Stomach smooth muscle (tissue), 2 donors: ENCODE data around the gene CCDC172.

Experiments used
- H3K27ac ChIP-seq: one replicate; pipeline ENCODE4 v1.7.0; 2013; ENCODE audit warnings: mild to moderate bottlenecking, low read length, inconsistent platforms
- H3K27me3 ChIP-seq, 2 donors: one replicate each; pipeline ENCODE4 v1.7.0; 2013; ENCODE audit warnings: low read length in 2 of 2; ENCODE audit not compliant: insufficient read depth in 2 of 2, control insufficient read depth in 1 of 2
- H3K36me3 ChIP-seq, 2 donors: one replicate each; pipeline ENCODE4 v1.7.0; 2013; ENCODE audit warnings: low read length in 2 of 2; ENCODE audit not compliant: control insufficient read depth in 2 of 2, insufficient read depth in 2 of 2
- H3K4me1 ChIP-seq: one replicate; pipeline ENCODE4 v1.7.0; 2013; ENCODE audit warnings: low read length; ENCODE audit not compliant: control insufficient read depth, insufficient read depth
- H3K4me3 ChIP-seq, 2 donors: one replicate each; pipeline ENCODE4 v1.7.0; 2013; ENCODE audit warnings: low read length in 2 of 2
- H3K9ac ChIP-seq, 2 donors: one replicate each; pipeline ENCODE4 v1.7.0; 2013; ENCODE audit warnings: low read length in 2 of 2, mild to moderate bottlenecking in 1 of 2
- H3K9me3 ChIP-seq, 2 donors: one replicate each; pipeline ENCODE4 v1.7.0; 2013; ENCODE audit warnings: low read length in 2 of 2; ENCODE audit not compliant: control insufficient read depth in 2 of 2
- donor health status: healthy.
- donor health status: Pancreatic carcinoma.

The CCDC172 gene

GRCh38 chr10:116395223-116395985 is 71.2 kb downstream of the CCDC172 start:
- no peak overlapping the region for H3K4me3 ChIP-seq
- H3K9ac ChIP-seq: no peak overlapping the region
- H3K9me3 ChIP-seq: no peaks in the 10 kb centered on the region
- H3K27me3 ChIP-seq: no peaks in the 10 kb centered on the region
- H3K4me1 ChIP-seq: no peaks in the 10 kb centered on the region
- no peaks in the 10 kb centered on the region for H3K36me3 ChIP-seq
- no peak overlapping the region for H3K27ac ChIP-seq

- Histone ChIP-seq H3K4me1 (no peaks in the 10 kb centered on the region), H3K27ac (no peak overlapping the region), H3K9ac (no peak overlapping the region), H3K27me3 (no peaks in the 10 kb centered on the region), H3K36me3 (no peaks in the 10 kb centered on the region), H3K4me3 (no peak overlapping the region), H3K9me3 (no peaks in the 10 kb centered on the region)
Observed at GRCh38 chr10:116398224-116398623, 74.0 kb downstream of the CCDC172 start.

- Histone ChIP-seq H3K4me3 (no peak overlapping the region), H3K36me3 (no peaks in the 10 kb centered on the region), H3K27ac (no peak overlapping the region), H3K9me3 (no peaks in the 10 kb centered on the region), H3K27me3 (no peaks in the 10 kb centered on the region), H3K9ac (no peak overlapping the region), H3K4me1 (no peaks in the 10 kb centered on the region)
Observed at GRCh38 chr10:116402858-116403257, 78.6 kb downstream of the CCDC172 start.

- Histone ChIP-seq H3K4me1 (no peaks in the 10 kb centered on the region), H3K27me3 (no peaks in the 10 kb centered on the region), H3K9me3 (no peaks in the 10 kb centered on the region), H3K9ac (no peak overlapping the region), H3K4me3 (no peak overlapping the region), H3K36me3 (no peaks in the 10 kb centered on the region), H3K27ac (no peak overlapping the region)
Observed at GRCh38 chr10:116403740-116404250, 79.5 kb downstream of the CCDC172 start.

GRCh38 chr10:116408719-116409118 is 84.5 kb downstream of the CCDC172 start:
- no peak overlapping the region for H3K9ac ChIP-seq
- no peak overlapping the region for H3K27ac ChIP-seq
- no peaks in the 10 kb centered on the region for H3K27me3 ChIP-seq
- no peaks in the 10 kb centered on the region for H3K9me3 ChIP-seq
- H3K36me3 ChIP-seq: no peaks in the 10 kb centered on the region
- H3K4me1 ChIP-seq: no peaks in the 10 kb centered on the region
- no peak overlapping the region for H3K4me3 ChIP-seq

- no peaks in the 10 kb centered on the region for H3K36me3 ChIP-seq
- no peaks in the 10 kb centered on the region for H3K4me1 ChIP-seq
- H3K9ac ChIP-seq: no peak overlapping the region
- H3K4me3 ChIP-seq: no peak overlapping the region
- no peaks in the 10 kb centered on the region for H3K27me3 ChIP-seq
- no peaks in the 10 kb centered on the region for H3K9me3 ChIP-seq
- H3K27ac ChIP-seq: no peak overlapping the region
Observed at GRCh38 chr10:116410351-116410750, 86.1 kb downstream of the CCDC172 start.

GRCh38 chr10:116417821-116418220 is 93.6 kb downstream of the CCDC172 start:
- no peak overlapping the region for H3K9ac ChIP-seq
- no peak overlapping the region for H3K4me3 ChIP-seq
- no peaks in the 10 kb centered on the region for H3K36me3 ChIP-seq
- no peak overlapping the region for H3K27ac ChIP-seq
- H3K27me3 ChIP-seq: no peaks in the 10 kb centered on the region
- no peaks in the 10 kb centered on the region for H3K4me1 ChIP-seq
- H3K9me3 ChIP-seq: no peaks in the 10 kb centered on the region

- no peak overlapping the region for H3K9ac ChIP-seq
- H3K9me3 ChIP-seq: no peaks in the 10 kb centered on the region
- no peaks in the 10 kb centered on the region for H3K36me3 ChIP-seq
- H3K27me3 ChIP-seq: no peaks in the 10 kb centered on the region
- no peaks in the 10 kb centered on the region for H3K4me1 ChIP-seq
- H3K27ac ChIP-seq: no peak overlapping the region
- H3K4me3 ChIP-seq: no peak overlapping the region
Observed at GRCh38 chr10:116418389-116418788, 94.1 kb downstream of the CCDC172 start.

- H3K4me1 ChIP-seq: no peaks in the 10 kb centered on the region
- no peaks in the 10 kb centered on the region for H3K36me3 ChIP-seq
- H3K9ac ChIP-seq: no peak overlapping the region
- no peak overlapping the region for H3K4me3 ChIP-seq
- no peaks in the 10 kb centered on the region for H3K27me3 ChIP-seq
- no peak overlapping the region for H3K27ac ChIP-seq
- no peaks in the 10 kb centered on the region for H3K9me3 ChIP-seq
Observed at GRCh38 chr10:116421815-116422214, 97.6 kb downstream of the CCDC172 start.

GRCh38 chr10:116427671-116428070 is 103.4 kb downstream of the CCDC172 start, which contains the start of gene PNLIPRP3:
Gene PNLIPRP3, plus strand, starts transcription at chr10:116427847. Its CDS starts 166 bp downstream, at chr10:116428013.
- H3K27me3 ChIP-seq: no peaks in the 10 kb centered on the region
- no peak within 1 kb of the TSS for H3K27ac ChIP-seq
- H3K36me3 ChIP-seq: no peaks in the 10 kb centered on the region
- no peak within 1 kb of the TSS for H3K4me3 ChIP-seq
- H3K4me1 ChIP-seq: no peaks in the 10 kb centered on the region
- no peaks in the 10 kb centered on the region for H3K9me3 ChIP-seq
- H3K9ac ChIP-seq: no peak within 1 kb of the TSS

- no peak overlapping the region for H3K27ac ChIP-seq
- H3K27me3 ChIP-seq: no peaks in the 10 kb centered on the region
- no peaks in the 10 kb centered on the region for H3K9me3 ChIP-seq
- H3K9ac ChIP-seq: no peak overlapping the region
- H3K4me1 ChIP-seq: no peaks in the 10 kb centered on the region
- no peaks in the 10 kb centered on the region for H3K36me3 ChIP-seq
- H3K4me3 ChIP-seq: no peak overlapping the region
Observed at GRCh38 chr10:116429288-116429977, 105.2 kb downstream of the CCDC172 start.
